GM21515 (cell line): ENCODE data around the gene CRTC2.
A peak's percentile ranks its signal among the peaks of the same experiment; 100 is the strongest.

Experiments
- ATAC-seq: cut with Tn5 transposase; IDR thresholded peaks from one replicate; pipeline ENCODE4 v1.9.1; 2021; ENCODE audit not compliant: unreplicated experiment

Gene CRTC2

DNA sequence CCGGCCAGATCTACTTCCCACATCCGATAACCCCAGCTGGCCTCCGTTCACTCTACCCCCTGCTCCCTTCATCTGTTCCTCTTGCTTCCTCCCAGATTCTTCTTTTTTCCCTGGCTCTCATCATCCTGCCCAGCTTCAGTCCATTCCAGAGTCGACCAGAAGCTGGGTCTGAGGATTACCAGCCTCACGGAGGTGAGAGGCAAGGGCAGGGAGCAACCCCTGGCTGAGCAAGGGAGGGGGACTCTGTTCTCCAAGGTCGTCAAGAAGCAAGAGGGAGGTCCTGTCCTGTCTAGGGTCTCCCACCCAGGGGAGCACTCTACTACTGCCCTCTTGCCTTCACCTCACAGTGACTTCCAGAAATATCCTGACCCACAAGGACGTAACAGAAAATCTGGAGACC lies 15.1 kb upstream of the CRTC2 start:
- ATAC-seq: no peak

DNA sequence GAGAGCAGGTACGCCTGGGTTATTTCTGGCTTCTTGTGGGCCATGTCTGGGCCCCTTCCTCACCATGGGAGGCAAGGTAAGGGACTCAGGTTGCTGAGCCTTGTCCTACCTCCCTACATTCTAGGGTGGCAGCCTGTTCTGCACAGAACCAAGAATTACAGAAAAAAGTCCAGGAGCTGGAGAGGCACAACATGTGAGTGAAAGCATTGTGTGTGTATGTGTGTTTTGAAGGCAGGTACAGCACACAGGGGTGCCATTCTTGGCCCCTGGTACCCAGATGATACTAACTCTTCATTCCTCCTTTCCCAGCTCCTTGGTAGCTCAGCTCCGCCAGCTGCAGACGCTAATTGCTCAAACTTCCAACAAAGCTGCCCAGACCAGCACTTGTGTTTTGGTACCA lies 14.7 kb upstream of the CRTC2 start:
- no peak for ATAC-seq

GRCh38 chr1:153970346-153970745 lies 11.9 kb upstream of the CRTC2 start:
- ATAC-seq: no peak

DNA sequence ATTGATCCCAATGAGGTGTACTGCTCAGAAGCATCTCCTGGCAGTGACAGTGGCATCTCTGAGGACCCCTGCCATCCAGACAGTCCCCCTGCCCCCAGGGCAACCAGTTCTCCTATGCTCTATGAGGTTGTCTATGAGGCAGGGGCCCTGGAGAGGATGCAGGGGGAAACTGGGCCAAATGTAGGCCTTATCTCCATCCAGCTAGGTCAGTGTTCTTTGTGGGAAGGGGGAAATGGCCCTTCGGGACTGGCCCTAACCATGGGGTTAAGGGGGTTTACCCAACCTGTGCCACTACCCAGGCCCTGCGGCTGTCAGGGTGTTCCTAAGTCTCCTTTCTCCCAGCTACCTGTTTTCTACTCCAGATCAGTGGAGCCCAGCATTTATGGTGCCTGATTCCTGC lies 10.6 kb upstream of the CRTC2 start:
- no peak for ATAC-seq

- no peak for ATAC-seq
Measured at GRCh38 chr1:153968408-153968807, 10.0 kb upstream of the CRTC2 start.

GRCh38 chr1:153968000-153968363 lies 9.6 kb upstream of the CRTC2 start:
- ATAC-seq: no peak

GRCh38 chr1:153967107-153967999 lies 8.9 kb upstream of the CRTC2 start, which contains the start of gene CREB3L4:
Gene CREB3L4 (plus strand): TSS chr1:153967902. CDS start chr1:153968526, 624 bp downstream.
- peak; percentile 66 for ATAC-seq

DNA sequence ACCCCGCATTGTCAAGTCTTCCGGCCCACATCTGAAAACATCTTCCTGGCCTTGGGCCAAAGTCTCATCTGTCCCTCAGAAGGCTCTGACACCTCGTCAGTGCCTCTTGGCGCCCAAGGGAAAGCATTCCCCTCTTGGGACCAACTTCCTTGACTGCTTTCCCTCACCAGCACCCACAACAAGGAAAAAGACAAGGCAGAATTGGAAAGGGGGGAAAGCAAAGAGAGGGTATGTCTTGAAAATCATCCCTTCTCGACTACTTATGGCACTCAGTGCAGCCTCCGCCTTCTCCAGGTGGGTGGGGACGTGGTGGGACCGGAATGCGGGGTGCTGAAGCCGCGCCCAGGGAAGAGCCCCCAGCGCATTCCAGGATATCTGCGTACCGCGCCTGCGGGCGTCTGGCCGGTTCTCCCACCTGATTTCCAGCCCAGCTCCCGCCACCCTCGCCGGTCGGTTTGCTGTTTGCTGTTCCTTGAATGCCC lies 5.5 kb upstream of the CRTC2 start:
- no peak for ATAC-seq

- ATAC-seq: no peak
Measured at GRCh38 chr1:153963030-153963849, 4.8 kb upstream of the CRTC2 start, which contains the start of gene SLC39A1. Gene SLC39A1 (minus strand): TSS chr1:153963537. CDS start chr1:153962715, 822 bp downstream.

DNA sequence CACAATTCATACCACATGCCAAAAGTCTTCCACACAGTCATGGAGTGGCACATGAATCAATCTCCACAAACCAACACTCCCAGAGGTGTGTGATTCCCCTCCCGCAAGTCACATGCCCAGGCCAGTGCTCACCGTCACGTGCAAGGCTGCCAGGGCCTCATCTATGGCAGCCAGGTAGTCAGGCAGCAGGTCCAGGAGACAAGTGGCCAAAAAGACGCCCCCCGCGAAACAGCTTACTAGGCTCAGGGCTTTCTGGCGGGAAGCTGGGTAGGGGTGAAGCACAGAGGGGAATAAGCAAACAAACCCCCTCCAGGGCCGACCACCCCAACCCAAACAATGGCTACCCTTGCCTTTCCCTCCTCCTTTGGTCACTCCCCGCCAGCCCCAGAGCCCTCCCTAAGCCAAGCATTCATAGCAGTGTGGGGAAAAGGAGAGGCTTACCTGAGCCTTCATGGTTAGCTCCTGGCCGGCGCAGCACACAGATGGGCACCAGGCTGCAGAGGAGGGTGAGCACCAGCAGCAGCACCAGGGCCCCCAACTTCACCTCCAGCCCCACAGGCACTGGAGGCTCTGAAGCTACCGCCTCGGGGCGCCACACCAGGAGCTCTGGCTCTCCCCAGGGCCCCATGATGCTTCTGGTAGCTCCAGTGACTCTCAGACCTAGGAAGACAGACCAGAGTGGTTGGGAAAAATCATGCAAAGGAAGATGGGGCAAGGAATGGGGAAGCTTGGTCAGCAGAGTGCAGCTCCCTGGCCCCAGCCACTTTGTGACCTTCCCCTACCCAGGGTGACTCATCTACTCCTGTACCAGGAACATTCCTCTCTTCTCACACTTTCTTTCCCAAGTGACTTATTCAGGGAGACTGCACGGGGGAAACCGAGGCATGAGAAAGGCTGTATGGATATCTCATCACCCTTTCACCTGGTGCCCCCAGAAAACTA lies 3.9 kb upstream of the CRTC2 start:
- ATAC-seq: no peak

GRCh38 chr1:153961421-153961820 lies 3.0 kb upstream of the CRTC2 start:
- ATAC-seq: no peak

GRCh38 chr1:153960206-153960605 lies 1.8 kb upstream of the CRTC2 start:
- no peak for ATAC-seq

DNA sequence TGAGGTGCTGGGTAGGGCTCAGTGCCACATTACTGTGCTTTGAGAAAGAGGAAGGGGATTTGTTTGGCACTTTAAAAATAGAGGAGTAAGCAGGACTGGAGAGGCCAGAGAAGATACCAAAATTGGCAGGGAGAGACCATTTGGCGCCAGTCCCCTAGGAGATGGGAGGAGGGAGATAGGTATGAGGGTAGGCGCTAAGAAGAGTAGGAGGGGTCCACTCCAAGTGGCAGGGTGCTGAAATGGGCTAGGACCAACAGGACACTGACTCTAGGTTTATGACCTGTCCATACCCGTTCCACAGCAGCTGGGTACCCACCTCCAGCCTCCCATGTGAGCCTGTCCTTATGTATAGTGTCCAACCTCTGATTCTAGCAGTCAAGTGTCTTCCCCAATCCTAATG lies 1.0 kb upstream of the CRTC2 start:
- no peak for ATAC-seq

DNA sequence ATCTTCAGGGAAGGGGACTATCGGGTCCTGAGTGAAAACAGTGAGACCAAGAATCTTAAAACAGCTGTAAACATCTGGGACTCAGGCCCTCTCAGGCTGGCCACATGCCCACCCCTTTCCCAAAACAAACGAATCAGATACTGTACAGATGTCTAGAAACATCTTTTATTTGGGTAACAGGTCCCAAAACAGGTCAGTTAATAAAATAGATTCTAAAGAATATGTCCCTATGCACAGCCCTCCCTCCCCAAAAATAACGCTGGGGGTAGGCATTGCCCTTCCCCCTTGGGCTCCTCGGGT lies 499 bp upstream of the CRTC2 start:
- ATAC-seq: no peak

DNA sequence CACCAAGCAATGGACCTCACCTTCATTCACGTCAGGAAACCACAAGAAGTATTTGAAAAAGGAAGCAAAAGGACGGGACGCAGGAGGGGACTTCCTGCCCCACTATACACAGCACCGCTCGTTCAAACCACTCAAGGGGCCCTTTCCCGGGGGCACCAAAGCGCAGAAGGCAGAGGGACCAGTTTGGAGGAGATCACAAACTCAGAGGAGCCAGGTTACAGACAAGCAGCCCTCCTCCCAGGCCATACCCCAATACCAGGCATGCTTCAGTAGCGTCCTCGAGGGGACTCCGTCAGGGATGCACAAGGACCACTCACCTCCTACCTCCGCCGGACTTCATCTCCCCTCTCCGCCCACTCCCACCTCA lies 685 bp downstream of the CRTC2 start:
- peak; percentile 8 for ATAC-seq

GRCh38 chr1:153956997-153957715 lies 1.3 kb downstream of the CRTC2 start:
- ATAC-seq: no peak

DNA sequence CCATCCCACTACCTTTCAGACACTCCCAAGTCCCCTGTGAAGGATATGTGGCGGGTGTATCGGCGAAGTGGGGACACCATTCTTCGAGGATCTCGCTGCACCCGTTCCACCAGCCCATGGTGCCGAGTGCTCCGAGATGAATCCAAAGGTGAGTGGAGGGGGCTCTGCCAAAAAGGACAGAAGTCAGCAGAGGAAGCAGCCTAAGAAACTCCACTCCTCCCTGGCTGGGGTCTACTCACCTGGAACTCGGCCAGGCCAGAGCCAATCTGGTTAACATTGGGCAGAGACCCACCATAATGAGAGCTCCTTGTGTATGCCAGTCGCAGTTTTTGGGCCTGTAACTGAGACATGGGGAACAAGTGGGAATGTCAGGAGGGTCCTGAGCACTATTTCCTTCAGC lies 3.6 kb downstream of the CRTC2 start:
- no peak for ATAC-seq

- ATAC-seq: no peak
Measured at GRCh38 chr1:153953859-153954365, 4.5 kb downstream of the CRTC2 start.

GRCh38 chr1:153951801-153952200 lies 6.6 kb downstream of the CRTC2 start:
- no peak for ATAC-seq

DNA sequence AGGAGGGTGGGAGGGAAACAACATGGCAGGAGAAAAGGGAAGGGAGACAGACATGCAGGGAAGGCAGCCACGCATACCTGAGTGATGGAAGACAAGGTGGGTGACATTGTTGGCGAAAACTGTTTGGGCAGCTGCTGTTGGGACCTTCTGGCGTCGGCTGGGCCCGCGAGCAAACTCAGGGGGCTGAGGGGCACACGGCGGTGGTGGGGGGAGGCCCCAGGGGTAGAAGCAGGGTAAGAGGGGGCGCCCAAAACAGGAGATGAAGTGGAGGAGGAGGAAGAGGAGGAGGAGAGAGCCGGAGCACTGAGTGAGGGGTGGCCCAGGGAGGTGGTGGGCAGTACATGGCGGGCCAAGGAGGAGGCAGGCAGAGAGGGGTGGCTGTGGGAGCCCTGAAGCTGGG lies 7.2 kb downstream of the CRTC2 start:
- no peak for ATAC-seq
